GM19372 (cell line): ENCODE data around the gene ZRANB2.

Experiments
- ATAC-seq: cut with Tn5 transposase; IDR thresholded peaks from one replicate; pipeline ENCODE4 v1.9.1; 2021; ENCODE audit warnings: mild to moderate bottlenecking, low read depth, moderate library complexity; ENCODE audit not compliant: unreplicated experiment

Gene ZRANB2

GRCh38 chr1:71031426-71031825, 49.4 kb downstream of the ZRANB2 start:
- ATAC-seq = no peak

DNA sequence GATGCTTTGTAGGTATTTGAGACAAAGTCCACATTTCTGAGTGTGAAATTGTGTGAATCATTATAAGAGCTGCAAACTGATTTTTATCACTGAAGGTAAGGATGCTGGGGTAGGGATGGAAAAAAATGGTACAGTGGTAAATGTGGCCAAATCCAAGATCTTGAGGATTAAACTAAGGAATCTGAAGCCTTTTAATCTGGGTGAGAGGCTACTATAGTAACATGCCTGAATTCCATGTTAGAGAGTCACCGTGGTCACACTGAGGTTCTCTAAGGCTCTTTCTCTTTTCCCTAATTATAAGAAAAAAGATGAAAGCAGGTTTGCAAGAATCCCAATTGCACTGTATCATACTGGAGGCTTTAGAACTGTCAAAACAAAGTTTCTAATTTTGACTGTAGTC, 50.8 kb downstream of the ZRANB2 start:
- no peak for ATAC-seq

DNA sequence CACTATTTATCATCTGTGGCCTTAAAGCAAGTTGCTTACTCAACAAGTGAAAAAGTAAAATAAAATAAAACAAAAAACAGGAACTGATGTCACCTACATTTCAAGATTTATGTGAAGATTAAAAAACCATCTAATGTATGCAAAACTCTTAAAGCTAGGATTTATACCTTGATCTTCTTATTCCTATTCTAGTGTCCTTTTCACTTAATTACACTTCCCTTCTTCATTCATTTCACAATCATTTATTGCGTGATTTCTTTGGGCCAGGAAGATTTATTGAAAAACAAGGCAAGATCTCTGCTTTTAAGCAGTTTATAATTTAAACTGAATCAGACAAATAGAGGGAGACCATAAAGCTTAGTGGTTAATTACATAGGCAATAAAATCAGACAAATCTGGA, 51.9 kb downstream of the ZRANB2 start:
- ATAC-seq = no peak

DNA sequence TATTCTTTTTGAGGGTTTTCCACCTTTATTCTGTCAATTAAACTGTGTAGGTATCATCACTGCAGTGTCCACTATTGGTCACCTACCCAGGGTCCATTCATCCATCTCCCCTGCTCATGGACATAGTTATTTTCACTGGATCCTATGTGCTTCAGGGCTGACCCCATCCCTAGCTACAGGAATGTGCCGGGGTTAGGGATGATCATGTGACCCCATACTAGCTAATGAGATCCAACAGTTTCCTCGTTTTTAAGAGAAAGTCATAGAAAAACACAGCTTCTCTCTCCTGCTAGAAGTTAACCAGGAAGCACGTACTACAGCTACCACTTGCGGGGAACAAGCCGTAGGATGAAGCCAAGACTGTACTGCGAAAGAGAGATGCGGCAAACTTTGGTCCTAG, 52.8 kb downstream of the ZRANB2 start:
- ATAC-seq = no peak

DNA sequence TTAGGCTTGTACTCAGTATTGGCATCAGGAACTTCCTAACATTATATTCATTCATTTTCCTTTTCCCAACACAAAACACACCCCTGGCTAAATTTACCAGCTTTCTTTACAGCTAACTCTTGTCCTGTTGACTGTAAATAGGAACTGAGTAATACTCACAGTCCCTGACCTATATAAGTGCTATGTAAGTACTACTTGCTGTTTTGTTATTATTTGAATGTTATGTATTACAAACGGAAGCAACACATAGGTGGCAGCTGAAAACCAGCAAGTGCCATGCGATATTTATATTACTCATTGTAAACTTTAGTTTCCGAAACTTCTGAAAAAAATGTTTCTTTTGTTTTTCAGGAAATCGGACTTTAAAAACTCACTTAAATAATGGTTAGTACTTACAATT, 54.7 kb downstream of the ZRANB2 start:
- ATAC-seq = no peak

DNA sequence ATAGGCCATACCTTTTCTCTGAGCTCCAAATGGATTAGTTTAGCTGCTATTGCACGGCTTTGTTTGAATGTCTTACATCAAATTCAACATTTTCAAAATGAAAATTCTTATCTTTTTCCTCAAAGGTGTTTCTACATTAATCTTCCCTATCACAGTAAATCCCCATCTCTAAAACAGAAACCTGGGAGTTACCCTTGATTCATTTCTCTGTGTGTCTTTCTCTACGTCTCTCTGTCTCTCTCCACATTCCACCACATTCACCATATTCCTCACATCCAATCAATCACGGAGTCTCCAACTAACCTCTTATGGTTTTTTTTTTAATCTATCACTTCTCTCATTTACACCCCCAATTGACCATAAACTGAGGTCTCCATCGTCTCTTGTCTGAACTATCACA, 57.3 kb downstream of the ZRANB2 start:
- no peak for ATAC-seq

DNA sequence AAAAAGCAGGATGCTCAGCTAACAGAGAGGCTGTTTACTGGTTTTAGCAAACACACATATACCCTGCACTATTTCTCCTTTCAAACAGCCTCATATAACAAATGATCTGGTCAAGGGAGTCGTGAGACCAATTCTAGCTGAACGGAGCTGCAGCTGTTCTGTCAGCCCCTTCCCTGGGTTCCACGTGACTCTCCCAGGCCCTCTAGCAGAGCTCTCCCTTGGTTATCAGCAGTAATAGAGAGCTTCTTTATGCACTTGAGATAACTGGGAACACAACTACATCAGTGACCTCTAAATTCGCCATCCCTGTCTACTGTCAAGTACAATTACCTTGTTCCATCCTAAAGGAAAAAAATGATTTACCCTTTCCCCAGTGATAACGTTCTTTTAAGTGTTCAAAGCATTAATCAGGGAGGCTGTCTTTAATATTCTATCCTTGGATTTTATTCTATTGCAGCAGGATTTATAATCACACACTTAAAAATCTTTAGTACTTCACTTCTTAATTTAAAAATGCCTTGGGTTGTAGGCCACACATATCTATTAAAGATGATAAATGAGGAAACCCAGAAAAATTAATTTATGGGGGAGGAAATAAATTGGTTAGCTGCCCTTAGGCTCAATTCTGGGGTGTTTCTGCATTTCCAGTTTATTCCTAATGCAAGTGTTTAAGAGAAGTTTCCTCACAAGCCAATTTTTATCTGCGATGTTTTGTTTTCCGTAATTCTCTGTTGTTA, 61.4 kb downstream of the ZRANB2 start:
- no peak for ATAC-seq

DNA sequence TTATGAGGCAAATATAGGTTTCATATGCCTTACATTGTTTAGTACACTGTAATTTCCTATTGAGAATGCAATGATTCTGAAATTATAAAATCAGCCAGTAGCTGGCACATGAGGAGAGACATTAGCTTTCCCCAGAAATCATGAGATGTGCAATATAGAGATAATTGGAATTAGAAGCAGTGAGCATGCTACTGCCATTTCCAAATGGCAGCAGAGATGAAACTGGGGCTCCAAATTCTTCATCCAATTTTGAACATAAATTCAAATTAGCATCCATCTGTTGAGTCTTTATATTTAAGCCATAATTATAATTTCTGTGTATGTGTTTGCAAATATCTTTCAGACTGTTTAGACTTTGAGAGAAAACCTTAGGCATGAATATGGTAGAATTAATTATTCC, 62.0 kb downstream of the ZRANB2 start:
- no peak for ATAC-seq

DNA sequence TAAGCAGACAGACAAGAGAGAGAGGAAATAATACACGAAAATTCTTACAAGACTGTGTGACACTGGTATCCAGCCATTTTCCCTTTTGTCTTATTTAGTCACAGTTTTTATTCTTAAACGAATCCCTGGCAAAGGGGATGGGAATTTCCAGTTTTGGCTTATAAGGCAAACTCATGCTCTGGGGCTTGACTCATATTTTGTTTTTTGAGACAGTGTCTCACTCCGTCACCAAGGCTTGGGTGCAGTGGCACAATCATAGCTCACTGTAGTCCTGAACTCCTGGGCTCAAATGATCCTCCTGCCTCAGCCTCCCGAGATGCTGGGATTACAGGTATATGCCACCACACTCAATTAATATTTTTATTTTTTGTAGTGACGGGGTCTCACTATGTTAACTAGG, 65.1 kb downstream of the ZRANB2 start:
- ATAC-seq = no peak

- no peak for ATAC-seq
Observed at GRCh38 chr1:71014178-71014579, 66.7 kb downstream of the ZRANB2 start.
